ENCODE data around the gene SORCS3. TPM values are rescaled to one million over a fixed set of nuclear protein-coding genes. Genes with fewer than 3 reads are reported as not detected.
"Not testable (repeated sequence)": the region's sequence is repeated elsewhere in the genome, so short reads cannot be mapped to it uniquely, and the experiment has no call there.

The SORCS3 gene
- polyA plus RNA-seq, 3 donors from 2014 or later = not detected

DNA sequence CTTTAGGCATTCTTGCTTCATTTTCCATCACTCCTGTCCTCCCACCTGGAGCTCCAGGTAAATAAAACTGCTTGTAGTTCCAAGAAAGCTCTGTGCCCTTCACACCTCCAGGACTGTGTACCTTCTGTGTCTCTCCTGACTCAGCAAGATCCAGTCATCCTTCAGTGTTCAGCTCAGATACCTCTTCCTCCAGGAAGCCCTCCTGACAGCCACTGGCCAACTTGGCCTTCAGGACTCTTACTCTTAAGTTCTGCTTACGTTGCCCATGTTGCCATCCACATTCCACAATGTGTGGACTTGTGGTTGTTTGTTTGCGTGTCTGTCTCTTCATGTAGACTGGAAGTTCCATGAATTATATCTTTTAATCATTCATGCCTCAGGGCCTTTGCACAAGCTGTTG, 48.0 kb downstream of the SORCS3 start:
- Mint-ChIP-seq H3K9me3 (peaks cover 0 to 6% (median 0%) of the 10 kb centered on the region in 6 donors), H3K27ac (no peak overlapping the region), H3K27me3 (ENCODE audit: low read depth in 3 of 3) (peaks cover 2 to 17% (median 4%) of the 10 kb centered on the region in 3 donors)

DNA sequence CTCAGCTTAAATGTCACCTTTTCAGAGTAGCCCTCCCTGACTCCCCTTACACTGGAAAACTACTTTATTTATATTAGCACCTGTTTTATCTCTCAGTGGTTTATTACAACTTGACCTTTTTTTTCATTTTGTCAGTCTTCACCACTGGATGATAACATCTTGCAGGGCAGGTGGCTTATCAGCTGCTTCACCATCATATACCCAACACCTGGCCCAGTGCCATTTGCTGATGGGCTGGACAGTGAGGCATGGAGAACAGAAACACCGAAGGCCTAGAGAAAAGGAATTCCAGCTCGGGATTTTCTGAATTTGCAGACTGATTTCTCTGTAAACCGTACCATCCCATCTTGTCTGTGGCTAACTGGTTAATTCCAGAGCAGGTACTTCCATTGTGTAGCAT, 48.5 kb downstream of the SORCS3 start:
- Mint-ChIP-seq H3K4me3 (no peak overlapping the region), H3K27ac (no peak overlapping the region), H3K9me3 (peaks cover 0 to 6% (median 0%) of the 10 kb centered on the region in 6 donors), H3K4me1 (no peaks in the 10 kb centered on the region), H3K27me3 (ENCODE audit: low read depth in 3 of 3) (peaks cover 3 to 17% (median 4%) of the 10 kb centered on the region in 3 donors), H3K36me3 (no peaks in the 10 kb centered on the region)
- no peak for DNase-seq

More for the DNA sequence above, 48.0 kb downstream of the SORCS3 start:
- Mint-ChIP-seq H3K4me3 (no peak overlapping the region), H3K36me3 (no peaks in the 10 kb centered on the region), H3K4me1 (no peaks in the 10 kb centered on the region)
- DNase-seq = no peak

DNA sequence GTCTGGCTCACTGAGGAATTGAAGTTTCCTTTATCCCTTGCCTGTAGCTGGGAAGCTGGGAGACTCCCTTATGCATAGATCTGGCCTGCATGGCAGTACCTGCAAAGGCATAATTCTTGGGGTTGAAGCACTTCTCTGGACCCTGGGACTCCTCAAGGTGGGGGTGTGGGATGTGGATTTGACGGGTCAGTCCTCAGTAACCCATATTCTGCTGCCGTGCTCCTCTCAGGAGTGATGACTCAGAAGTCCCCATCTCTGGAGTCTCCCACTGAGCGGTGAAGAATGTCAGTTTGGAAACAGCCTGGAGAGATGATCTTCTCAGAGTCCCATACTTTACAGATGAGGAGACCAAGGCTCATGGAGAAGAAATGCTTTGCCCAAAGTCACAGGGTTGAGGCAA, 49.0 kb downstream of the SORCS3 start:
- no peak overlapping the region for H3K27ac Mint-ChIP-seq

DNA sequence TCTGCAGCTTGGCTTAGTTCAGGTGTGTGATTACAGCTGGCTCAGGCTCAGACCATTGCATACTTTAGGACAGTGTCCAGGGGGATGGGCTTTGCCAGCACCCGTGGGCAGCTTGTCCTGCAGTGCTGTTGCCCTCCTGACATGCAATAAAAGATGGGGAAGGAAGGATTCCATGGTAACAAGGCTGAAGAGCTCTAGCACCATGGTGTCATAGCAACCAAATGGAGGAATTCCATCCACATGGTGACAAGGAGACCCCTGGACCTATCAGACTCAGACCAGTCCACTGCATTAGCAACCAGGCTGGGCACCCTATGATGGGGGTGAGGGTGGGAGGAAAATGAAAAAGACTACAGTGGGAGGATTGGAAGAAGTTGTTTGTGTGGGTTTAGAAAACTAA, 49.9 kb downstream of the SORCS3 start:
- Mint-ChIP-seq H3K27me3 (ENCODE audit: low read depth in 3 of 3) (peaks cover 3 to 18% (median 4%) of the 10 kb centered on the region in 3 donors), H3K27ac (no peak overlapping the region), H3K36me3 (no peaks in the 10 kb centered on the region), H3K9me3 (peaks cover 0 to 6% (median 0%) of the 10 kb centered on the region in 6 donors), H3K4me3 (no peak overlapping the region), H3K4me1 (no peaks in the 10 kb centered on the region)
- no peak for DNase-seq

More for the DNA sequence above, 49.0 kb downstream of the SORCS3 start:
- no peak overlapping the region for H3K4me3 Mint-ChIP-seq
- no peaks in the 10 kb centered on the region for H3K4me1 Mint-ChIP-seq
- peaks cover 0 to 6% (median 0%) of the 10 kb centered on the region in 6 donors for H3K9me3 Mint-ChIP-seq
- peaks cover 3 to 15% (median 4%) of the 10 kb centered on the region in 3 donors for H3K27me3 Mint-ChIP-seq (ENCODE audit: low read depth in 3 of 3)
- H3K36me3 Mint-ChIP-seq = no peaks in the 10 kb centered on the region
- DNase-seq = no peak

DNA sequence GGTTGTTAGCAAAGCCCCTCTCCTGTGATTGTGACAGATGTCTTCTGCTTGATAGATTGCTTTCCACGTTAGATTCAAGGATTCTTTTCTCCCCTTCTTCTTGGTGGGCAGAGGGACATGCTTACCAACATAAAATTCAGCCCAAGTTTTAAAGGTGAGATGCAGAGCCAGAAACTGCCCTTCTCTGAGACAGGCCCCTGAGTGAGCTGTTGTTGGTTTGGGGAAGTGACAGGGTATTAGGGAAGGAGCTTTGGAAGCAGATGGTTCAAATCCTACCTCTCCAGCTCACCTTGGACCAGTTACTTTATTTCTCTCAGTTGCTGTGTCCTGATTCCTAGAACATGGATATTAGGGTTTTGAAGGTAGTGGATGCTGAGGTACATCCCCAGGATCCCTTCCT, 53.0 kb downstream of the SORCS3 start:
- no peaks in the 10 kb centered on the region for H3K4me1 Mint-ChIP-seq
- no peaks in the 10 kb centered on the region for H3K36me3 Mint-ChIP-seq
- H3K9me3 Mint-ChIP-seq = no peaks in the 10 kb centered on the region
- DNase-seq = no peak
- no peak overlapping the region for H3K4me3 Mint-ChIP-seq
- H3K27ac Mint-ChIP-seq = no peak overlapping the region
- peaks cover 1 to 18% (median 2%) of the 10 kb centered on the region in 3 donors for H3K27me3 Mint-ChIP-seq (ENCODE audit: low read depth in 3 of 3)

DNA sequence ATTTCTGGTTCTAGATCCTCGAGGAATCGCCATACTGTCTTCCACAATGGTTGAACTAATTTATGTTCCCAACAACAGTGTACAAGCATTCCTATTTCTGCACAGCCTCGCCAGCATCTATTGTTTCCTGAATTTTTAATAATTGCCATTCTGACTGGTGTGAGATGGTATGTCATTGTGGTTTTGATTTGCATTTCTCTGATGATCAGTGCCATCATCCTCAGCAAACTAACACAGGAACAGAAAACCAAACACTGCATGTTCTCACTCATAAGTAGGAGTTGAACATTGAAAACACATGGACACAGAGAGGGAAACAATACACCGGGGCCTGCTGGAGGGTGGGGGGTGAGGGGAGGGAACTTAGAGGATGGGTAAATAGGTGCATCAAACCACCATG, 62.2 kb downstream of the SORCS3 start:
- H3K36me3 Mint-ChIP-seq; H3K4me1 Mint-ChIP-seq; H3K27ac Mint-ChIP-seq; H3K9me3 Mint-ChIP-seq; DNase-seq; H3K4me3 Mint-ChIP-seq; H3K27me3 Mint-ChIP-seq (ENCODE audit: low read depth in 3 of 3): not testable (repeated sequence)

DNA sequence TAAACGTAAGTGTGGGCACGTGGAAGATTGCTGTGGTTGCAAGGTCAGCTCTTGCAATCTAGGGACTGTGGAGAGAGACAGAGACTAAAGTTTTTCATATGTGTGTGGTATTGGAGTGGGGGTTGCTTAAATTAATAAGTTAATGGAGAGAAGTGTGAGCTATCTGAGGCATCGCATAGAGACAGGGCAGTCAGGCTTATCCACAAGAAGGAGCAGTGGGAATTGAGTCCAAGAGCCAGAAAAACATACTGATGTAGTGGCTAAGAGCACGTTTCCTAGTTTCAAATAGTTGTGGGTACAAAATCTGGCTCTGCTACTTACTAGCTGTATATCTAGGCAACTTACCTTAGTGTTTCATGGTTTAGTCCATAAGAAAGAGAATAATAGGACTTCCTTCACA, 65.8 kb downstream of the SORCS3 start:
- no peaks in the 10 kb centered on the region for H3K36me3 Mint-ChIP-seq
- DNase-seq = no peak
- H3K4me3 Mint-ChIP-seq = no peak overlapping the region
- no peaks in the 10 kb centered on the region for H3K4me1 Mint-ChIP-seq
- H3K9me3 Mint-ChIP-seq = no peaks in the 10 kb centered on the region
- H3K27me3 Mint-ChIP-seq (ENCODE audit: low read depth in 3 of 3) = peaks cover 0 to 5% (median 0%) of the 10 kb centered on the region in 3 donors
- no peak overlapping the region for H3K27ac Mint-ChIP-seq

DNA sequence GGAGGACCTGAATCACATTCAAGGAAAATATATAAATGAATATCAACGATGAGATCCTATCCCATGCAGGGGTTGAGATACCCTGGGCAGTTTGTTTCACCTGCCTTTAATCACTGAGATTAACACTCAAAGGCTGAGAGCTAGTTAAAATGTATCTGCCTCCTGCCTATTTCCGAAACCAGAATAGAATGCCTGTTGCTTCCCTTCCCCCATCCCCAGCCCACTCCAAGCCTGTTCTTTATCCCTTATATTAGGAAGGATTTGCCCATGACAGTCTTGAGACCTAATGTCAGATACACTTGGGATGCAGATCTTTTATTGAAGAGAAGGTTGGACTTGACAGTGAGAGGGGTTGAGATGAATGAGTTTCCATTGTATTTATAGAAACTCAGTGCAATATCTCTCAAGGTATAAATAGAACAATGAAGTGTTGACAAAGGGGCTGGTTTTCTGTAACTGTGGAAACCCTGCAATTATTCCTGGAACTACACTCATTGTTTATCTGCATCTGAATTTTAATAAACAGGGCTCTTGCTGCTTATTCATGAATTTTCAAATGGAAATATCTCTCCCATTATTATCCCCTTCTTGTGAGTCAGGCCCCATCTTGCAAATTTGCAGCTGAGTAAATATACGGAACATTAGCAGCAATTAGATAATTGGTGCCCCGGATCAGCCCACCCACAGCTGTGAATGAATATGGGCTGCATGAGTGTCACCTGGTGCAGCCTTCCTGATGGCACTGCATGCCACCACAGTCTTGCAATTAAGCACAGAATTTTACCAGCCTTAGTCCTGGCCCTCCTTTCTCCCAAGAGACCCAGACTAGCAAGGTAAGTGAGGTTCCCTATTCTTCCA, 66.7 kb downstream of the SORCS3 start:
- no peak for DNase-seq
- no peak overlapping the region for H3K27ac Mint-ChIP-seq
- H3K27me3 Mint-ChIP-seq (ENCODE audit: low read depth in 3 of 3) = peaks cover 2 to 5% (median 3%) of the 10 kb centered on the region in 3 donors
- H3K4me3 Mint-ChIP-seq = no peak overlapping the region
- H3K4me1 Mint-ChIP-seq = no peaks in the 10 kb centered on the region
- H3K9me3 Mint-ChIP-seq = no peaks in the 10 kb centered on the region
- no peaks in the 10 kb centered on the region for H3K36me3 Mint-ChIP-seq

DNA sequence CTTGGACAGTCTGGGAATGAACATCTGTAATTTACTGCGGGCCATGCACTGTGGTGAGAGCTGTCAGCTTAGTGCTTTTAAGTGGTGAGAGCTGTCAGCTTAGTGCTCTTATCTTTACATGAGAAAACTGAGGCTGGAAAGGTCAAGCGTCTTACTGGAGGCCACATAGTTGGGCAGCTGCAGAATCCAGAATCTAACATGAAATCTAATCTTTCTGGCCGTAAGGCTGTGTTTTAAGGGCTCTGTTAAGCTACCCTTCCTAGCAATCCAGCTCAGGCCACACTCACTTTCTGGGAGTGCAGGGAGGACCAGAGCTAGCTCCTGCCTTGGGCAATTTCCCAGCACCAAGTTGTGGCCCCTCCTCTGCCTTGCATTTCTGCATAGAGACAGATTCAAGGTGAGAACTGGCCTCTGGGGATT, 70.2 kb downstream of the SORCS3 start:
- no peak overlapping the region for H3K27ac Mint-ChIP-seq
- no peaks in the 10 kb centered on the region for H3K9me3 Mint-ChIP-seq
- H3K4me3 Mint-ChIP-seq = no peak overlapping the region
- no peak for DNase-seq
- peaks cover 2 to 9% (median 7%) of the 10 kb centered on the region in 3 donors for H3K27me3 Mint-ChIP-seq (ENCODE audit: low read depth in 3 of 3)
- no peaks in the 10 kb centered on the region for H3K4me1 Mint-ChIP-seq
- H3K36me3 Mint-ChIP-seq = no peaks in the 10 kb centered on the region

DNA sequence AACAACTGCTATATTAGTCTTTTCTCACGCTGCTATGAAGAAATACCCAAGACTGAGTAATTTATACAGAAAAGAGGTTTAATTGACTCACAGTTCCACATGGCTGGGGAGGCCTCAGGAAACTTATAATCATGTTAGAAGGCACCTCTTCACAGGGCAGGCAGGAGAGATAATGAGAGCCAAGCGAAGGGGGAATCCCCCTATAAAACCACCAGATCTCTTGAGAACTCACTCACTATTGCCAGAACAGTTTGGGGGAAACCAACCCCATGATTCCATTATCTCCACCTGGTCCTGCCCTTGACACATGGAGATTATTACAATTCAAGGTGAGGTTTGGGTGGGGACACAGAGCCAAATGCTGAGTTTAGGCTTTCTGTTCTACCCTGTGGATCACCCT, 89.5 kb downstream of the SORCS3 start:
- not testable (repeated sequence) for H3K36me3 Mint-ChIP-seq; H3K4me1 Mint-ChIP-seq; H3K9me3 Mint-ChIP-seq; H3K27ac Mint-ChIP-seq; DNase-seq; H3K27me3 Mint-ChIP-seq (ENCODE audit: low read depth in 3 of 3); H3K4me3 Mint-ChIP-seq

DNA sequence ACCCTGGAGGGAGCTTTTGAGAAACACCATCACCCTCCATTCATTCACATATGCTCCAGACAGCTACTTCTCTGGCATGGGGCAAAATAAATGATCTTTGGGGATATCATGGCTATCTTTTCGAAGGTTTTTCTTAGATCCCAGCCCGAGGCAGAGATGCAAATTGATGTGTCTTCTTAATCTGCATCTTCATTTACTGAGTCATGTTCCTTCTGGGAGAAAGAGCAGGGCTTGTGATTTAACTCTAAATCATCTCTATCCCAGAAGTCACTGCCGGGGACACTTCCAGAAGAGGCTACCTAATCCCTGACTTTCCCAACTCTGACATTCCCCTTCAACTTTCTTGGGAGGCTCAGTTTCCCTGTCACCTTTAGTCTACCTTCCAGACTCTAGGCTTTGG, 90.1 kb downstream of the SORCS3 start:
- H3K27me3 Mint-ChIP-seq (ENCODE audit: low read depth in 3 of 3) = peaks cover 4 to 9% (median 7%) of the 10 kb centered on the region in 3 donors
- H3K36me3 Mint-ChIP-seq = no peaks in the 10 kb centered on the region
- no peak for DNase-seq
- H3K9me3 Mint-ChIP-seq = no peaks in the 10 kb centered on the region
- no peak overlapping the region for H3K27ac Mint-ChIP-seq
- no peaks in the 10 kb centered on the region for H3K4me1 Mint-ChIP-seq
- H3K4me3 Mint-ChIP-seq = no peak overlapping the region

DNA sequence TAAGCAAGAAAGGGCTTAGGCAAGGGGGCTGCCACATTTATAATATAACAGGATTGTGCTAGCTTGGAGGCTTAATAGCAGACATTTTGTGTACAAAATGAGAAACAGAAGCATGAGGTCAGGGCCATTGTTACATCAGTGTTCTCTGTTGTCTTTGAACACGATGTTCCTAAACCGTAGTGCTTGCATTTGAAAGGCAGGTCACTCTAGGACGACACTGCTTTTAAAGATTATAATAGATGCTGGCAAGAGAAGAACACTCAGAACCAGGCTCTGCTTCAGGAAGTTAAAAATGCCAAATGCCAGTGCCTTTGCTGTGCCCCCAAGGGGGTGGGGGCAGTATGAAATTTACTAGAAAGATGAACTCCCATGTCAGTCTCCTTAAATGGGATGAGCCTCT, 91.1 kb downstream of the SORCS3 start:
- Mint-ChIP-seq H3K9me3 (no peaks in the 10 kb centered on the region), H3K36me3 (no peaks in the 10 kb centered on the region), H3K27ac (no peak overlapping the region), H3K4me3 (no peak overlapping the region), H3K27me3 (ENCODE audit: low read depth in 3 of 3) (peaks cover 4 to 9% (median 7%) of the 10 kb centered on the region in 3 donors), H3K4me1 (no peaks in the 10 kb centered on the region)
- DNase-seq = no peak

DNA sequence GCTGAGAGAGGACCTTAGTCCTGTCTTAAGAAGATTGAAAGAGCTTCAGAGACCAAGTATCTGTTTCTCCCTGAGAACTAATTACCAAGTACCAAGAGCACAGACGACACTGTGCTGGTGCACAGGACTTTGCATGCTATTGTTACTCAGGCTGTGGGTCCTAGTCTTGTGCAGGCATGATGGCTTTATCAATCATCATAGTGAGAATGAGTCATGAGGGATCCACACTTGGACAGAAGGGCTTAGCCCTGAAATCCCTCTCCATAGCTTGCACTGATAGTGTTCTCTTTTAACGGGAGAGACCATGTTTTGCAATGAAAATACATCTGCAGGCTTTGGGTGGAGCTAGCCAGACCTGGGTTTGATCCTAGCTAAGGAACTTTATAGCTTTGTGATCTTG, 93.3 kb downstream of the SORCS3 start:
- H3K27ac Mint-ChIP-seq = no peak overlapping the region
- H3K27me3 Mint-ChIP-seq (ENCODE audit: low read depth in 3 of 3) = peaks cover 1 to 7% (median 5%) of the 10 kb centered on the region in 3 donors
- DNase-seq = no peak
- no peaks in the 10 kb centered on the region for H3K9me3 Mint-ChIP-seq
- H3K4me1 Mint-ChIP-seq = no peaks in the 10 kb centered on the region
- no peak overlapping the region for H3K4me3 Mint-ChIP-seq
- no peaks in the 10 kb centered on the region for H3K36me3 Mint-ChIP-seq

DNA sequence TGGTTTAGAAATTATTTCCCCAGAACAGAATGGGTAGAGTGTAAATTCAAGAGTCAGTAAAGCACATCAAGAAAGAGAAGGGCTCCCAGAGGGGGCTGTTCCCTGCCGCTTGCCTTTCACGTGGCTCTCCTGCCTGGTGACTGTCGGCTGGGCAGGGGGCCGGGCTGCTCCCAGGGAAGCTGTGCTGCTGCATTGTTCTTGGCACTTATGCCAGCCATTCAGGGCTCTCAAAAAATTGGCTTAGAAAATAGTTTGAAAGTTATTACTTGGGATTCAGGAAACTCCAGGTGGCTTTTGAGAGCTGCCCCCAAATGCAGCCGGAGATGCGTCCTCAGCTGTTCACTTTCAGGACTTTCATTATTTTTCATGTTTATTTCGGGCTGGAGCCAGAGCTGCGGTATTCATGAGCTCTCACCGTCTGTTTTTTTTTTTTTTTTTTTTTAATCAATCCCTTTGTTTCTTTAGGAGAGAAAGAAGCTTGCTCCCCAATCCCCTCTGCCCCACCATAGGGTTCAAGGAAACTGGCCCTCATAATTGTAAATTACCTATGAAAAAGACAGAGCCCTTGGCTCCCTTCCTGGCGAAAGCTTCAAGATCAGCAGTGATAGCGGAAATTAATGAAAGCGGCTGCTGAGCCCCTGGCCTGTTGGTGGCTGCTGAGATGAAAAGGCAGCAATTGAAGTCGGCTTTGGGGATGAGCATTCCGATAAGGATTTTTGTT, 94.1 kb downstream of the SORCS3 start:
- Mint-ChIP-seq H3K4me3 (no peak overlapping the region), H3K27ac (no peak overlapping the region)

More for the DNA sequence above, 94.1 kb downstream of the SORCS3 start:
- H3K4me1 Mint-ChIP-seq = no peaks in the 10 kb centered on the region
- DNase-seq = no peak
- peaks cover 0 to 1% (median 0%) of the 10 kb centered on the region in 6 donors for H3K9me3 Mint-ChIP-seq
- H3K36me3 Mint-ChIP-seq = no peaks in the 10 kb centered on the region
- peaks cover 1 to 7% (median 5%) of the 10 kb centered on the region in 3 donors for H3K27me3 Mint-ChIP-seq (ENCODE audit: low read depth in 3 of 3)

All from immature natural killer cell (primary cell).